HG02642 (cell line): ENCODE data around the gene PCNX2.

Source experiments
- ATAC-seq: cut with Tn5 transposase; IDR thresholded peaks from one replicate; pipeline ENCODE4 v1.9.1; 2021; ENCODE audit warnings: mild to moderate bottlenecking; ENCODE audit not compliant: unreplicated experiment, poor library complexity

The PCNX2 gene

DNA sequence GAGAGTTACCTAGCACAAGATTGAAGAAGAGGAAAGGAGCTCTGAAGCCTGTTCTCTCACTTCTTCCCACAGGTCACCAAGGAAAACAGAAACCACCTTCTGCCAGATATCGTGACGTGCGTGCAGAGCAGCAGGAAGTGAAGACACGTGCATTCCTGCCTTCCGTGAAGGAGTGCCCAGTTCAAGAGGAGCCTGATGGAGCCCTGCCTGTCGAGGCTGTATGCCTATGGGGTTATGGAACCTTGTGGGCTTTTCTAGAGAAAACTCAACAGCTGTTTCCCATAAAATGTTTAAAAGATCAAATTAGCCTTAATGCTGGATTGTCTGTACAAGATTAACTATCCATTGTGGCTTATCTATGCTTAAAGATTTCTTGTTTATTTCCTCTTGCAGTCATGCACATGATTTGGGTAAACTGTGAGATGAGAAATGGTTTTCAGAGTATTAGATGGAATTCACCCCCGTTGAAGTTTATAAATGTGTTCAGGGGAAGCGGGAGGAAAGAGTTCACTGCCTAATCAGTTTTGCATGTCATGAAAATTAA, 317.4 kb downstream of the PCNX2 start:
- ATAC-seq, result peak; percentile 64

DNA sequence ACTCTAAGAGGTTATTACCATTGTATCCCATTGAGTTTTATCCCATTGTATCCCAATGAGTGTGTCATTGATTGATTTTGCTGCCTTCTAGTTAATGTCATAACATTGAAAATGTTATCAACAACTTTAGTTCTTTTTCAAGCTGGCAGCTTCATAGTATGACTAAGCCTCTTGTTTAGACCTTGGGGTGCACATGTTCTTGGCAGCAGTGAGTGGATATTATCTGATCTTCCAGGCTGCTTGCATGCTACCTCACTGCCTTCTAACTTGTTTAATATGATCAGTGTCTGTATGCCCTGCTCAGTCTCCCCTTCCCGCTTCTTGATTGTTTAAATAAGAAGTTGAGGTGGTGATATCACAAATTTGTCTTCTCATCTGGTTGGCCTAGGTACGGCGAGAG, 320.6 kb downstream of the PCNX2 start:
- no peak for ATAC-seq

DNA sequence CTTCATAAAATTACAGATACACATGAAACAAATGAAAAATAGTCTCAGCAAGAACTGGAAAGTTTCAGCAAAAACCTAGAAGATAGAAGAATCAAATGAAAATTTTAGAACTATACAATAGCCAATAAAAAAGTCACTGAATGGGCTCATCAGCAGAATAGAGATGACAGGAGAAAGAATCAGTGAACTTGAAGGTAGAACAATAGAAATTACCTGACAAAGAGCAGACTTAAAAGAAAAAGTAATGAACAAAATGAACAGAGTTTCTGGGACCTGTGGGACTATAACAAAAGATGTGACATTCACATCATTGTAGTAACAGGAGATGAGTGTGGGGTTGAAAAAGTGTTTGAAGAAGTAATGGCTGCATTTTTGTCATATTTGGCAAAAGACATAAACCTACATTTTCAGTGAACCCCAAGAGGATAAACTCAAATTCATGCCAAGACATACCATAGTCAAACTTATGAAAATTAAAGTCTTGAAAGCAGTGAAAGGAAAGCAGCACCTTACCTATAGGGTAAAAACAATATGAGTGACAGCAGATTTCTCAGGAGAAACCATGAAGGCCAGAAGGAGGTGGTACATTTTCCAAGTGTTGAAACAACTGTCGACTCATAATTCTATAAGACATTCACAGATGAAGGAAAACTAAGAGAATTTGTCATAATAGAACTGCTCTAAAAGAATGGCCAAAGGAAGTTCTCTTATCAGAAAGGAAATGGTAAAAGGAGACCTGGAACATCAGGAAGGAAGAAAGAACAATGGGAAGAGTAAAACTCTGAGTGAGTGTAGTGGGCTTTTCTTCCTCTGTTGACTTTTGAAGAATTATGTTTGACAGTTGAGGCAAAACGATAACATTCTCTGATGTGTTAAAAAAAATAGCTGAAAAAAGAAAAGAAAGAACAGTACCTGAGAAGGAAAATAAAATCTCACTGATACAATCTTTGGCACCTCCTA, 321.6 kb downstream of the PCNX2 start:
- ATAC-seq, result no peak

DNA sequence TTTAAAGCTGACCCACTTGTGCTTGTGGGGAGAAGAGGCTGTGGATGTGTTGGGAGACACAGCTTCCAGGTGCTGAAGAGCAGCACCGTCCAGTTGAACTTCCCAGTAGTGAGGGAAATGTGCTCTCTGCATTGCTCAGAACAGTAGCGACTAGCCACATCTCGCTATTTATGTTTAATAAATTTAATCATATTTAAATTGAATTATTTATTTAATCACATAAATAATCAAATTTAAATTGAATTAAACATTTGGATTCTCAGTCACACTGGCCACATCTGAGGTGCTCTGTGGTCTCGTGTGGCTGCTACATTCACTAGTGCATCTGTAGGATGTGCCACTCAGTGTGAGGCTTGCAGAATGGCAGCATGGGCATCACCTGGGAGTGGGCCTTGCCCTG, 325.0 kb downstream of the PCNX2 start:
- no peak for ATAC-seq

DNA sequence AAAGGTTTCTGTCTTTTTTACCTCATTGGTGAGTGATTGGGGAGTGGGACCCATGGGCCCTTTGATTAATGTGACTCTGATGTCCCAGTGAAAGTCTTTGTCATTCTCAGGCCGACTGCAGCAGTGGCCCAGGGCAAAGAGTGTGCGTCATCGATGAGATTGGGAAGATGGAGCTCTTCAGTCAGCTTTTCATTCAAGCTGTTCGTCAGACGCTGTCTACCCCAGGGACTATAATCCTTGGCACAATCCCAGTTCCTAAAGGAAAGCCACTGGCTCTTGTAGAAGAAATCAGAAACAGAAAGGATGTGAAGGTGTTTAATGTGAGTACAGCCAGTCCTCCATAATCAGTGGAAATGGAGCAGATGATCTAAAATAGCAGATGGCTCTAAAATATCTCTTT, 325.7 kb downstream of the PCNX2 start:
- ATAC-seq, result no peak

DNA sequence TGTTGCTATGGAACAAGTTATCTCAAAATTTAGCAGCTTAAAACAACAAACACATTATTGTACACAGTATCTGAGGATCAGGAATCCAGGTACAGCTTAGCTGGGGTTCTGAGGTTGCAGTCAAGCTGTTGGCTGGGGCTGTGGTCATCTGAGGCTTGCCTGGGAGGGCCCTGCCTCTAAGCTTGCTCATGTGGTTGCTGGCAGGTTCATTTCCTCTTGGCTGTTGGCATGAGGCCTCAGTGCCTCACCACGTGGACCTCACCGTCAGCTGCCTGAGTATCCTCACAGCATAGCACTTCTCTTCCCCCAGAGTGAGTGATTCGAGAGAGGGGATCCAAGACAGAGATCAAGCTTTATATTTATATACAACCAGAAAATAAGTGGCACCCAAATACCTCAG, 326.6 kb downstream of the PCNX2 start:
- ATAC-seq, result no peak

DNA sequence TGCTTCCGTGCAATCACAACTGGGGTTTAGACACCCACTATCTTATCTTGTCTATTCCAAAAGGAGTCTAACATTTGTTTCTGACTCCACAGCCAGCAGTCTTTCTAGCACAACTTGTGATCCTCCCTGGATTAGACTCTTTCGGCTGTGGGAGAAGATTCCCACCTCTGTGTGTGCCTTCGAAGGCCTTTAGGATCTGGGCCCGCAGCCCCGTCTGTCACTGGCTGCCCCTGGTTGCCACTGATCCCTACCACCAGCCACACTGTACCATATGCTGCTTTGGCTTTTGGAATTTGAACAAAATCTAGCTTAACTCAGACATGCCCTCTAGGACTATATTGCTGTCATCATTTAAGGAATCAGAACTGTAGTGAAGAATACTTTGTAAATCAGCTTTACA, 327.1 kb downstream of the PCNX2 start:
- no peak for ATAC-seq

DNA sequence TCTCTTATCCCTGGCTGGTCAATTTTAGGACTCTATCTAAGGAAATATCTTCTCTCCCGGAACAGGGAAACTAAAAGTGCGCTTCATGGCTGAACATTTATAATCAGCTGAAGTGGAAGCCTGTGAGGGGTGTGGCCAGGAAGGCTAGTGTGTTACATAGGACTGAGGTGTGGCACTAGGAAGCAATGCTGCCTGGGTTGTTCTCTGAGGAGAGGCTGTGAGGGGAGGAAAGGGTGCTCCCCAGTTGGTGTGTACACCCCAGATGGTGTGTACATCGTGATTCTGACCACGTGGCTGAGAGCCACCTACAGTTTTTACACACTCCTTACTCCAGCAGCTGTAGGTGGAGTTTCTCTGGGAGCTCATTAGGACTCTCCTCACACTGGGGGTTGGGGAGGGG, 328.9 kb downstream of the PCNX2 start:
- ATAC-seq, result no peak

DNA sequence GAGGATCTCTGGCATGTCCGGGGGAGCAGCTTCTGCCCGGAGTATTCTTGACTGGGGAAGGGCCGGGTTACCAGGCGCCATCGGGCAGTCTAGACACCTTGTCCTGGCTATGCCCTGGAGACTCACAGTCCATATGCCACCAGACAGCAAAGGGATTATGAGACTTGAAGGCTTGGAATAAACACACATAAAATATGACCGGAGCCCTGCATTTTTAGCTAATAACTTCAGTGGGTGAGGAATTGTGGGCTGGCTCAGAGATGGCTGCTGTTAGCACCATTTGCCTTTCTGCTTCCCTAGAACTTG, 329.7 kb downstream of the PCNX2 start:
- no peak for ATAC-seq

DNA sequence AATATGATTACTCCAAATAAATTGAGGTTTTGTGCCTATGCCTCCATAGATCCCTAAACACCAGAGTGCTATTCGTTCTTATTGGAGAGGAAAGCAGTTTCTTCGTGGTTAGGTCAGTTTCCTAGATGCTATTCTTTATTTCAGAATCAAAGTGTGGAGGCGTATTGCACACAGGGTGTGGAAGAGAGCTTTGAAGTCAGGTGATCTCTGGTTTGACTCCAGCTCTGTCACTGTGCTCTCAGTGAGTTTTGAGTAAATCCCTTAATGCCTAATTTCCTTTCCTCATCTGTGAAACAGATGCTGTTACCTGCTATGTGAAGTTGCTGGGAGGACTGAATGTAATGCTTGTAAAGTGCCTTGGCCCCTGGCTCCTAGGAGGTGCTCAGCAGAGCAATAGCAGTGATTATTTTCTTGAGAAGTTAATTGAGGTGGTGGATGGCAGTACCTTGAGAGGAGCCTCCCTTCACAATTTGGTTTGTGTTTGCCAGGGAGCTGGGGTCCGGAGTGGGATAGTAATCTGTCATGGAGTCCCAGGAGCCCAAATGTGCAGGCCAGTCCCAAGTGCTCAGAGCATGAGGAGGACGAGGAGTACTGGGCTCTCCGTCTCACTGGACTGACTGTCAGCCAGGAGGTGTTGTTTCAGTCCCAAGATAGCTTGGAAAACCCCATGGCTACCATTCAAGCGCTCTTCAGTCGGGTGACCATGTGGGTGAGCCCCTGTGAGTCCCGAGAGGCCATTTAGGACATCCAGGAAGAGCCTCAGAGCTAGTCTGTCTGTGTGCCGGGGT, 330.2 kb downstream of the PCNX2 start:
- ATAC-seq, result peak; percentile 51

DNA sequence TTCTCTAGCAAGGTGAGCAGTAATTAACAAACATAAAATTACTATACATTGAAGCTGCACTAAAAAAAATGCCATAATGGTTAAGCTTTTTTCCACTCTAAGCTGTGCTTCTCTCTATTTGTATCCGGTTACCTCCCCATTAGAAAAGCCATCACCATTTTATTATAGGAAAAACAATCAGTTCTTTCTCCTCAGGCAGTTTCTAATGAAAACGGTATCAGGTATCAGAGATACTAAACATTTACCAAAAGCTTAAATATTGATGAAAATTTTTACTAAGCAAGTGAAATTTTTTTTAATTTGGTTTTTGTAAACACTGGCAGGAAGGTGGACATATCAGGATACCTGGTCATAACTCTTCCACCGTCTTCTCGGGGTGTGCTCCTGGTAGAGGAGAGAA, 330.9 kb downstream of the PCNX2 start:
- no peak for ATAC-seq

DNA sequence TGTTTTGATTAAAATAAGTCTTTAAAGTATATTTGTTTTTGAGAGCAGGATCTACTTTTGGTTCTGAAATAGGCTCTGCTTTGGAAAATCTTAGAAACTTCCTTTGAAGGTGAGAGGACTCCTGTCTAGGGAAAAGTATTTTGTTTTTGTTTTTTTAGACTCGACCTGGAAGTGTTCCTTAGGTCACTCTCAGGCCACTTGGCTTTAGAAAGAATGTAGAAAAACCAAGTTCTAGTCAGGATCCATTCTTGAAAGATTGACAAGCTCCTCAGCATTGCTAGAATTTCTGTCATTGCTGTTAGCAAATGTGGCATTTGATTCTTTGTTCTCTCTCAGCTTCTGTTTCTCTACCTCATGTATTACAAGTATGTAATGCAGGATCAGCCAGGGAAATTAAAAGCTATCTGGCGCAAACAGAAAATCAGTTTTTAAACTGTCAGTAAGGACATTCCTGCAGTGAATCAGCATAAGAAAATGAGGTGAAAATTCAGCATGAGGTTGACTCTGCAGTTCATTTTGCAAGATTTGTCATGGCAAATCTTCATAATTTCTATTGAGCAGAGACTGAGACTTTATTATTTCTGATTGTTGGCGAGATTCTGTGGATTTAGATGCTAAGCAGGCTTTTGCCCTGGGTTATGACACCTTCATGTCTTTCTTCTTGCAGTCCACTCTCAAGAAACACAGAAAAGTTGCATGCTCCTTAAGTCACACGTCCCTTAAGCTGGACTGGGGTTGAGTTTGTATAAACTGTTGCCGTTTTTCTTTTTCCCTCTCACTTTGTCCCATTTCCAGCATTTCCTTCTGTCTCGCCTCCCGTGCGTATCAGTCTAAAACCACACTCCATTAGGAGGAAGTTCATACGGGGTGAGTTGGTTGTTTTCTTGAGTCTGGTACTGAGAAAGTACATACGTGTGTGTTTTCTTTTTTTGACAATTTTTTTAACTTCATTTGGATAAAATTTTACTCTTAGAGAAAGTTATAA, 332.5 kb downstream of the PCNX2 start:
- ATAC-seq, result no peak

DNA sequence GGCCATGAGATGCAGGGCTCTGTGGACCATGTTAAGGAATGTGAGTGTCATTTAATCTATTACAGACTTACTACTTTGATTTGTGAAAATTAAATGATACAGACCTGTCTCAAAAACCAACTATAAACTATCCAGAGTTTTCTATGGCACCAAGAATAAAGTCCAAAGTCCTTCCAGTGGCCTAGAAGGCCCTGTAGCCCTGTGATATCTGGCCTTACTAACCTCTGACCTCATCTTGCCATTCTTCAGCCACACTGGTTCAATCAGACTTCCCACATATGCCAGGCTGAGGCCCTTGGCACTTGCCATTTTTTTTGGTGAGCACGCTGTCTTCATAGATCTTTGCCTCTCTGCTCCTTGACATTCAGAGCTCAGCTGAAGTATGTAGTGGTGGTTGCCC, 337.5 kb downstream of the PCNX2 start:
- ATAC-seq, result no peak

DNA sequence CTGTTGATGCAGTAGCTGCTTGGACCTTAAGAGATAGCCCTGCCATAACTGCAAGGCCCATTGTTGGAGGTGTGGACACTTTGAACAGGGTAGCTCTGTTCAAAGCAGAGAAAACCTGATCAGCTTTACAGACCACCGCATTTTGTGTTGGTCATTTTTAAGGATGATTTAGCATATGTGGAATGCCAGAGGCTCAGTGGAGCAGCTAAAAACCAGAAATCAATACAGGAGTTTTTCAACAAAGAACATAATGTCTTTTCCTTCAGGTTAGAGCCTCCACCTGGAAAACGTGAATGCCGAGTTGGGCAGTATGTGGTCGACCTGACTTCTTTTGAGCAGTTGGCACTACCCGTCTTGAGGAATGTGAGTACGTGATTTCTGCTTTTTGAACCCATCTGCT, 339.4 kb downstream of the PCNX2 start:
- no peak for ATAC-seq

DNA sequence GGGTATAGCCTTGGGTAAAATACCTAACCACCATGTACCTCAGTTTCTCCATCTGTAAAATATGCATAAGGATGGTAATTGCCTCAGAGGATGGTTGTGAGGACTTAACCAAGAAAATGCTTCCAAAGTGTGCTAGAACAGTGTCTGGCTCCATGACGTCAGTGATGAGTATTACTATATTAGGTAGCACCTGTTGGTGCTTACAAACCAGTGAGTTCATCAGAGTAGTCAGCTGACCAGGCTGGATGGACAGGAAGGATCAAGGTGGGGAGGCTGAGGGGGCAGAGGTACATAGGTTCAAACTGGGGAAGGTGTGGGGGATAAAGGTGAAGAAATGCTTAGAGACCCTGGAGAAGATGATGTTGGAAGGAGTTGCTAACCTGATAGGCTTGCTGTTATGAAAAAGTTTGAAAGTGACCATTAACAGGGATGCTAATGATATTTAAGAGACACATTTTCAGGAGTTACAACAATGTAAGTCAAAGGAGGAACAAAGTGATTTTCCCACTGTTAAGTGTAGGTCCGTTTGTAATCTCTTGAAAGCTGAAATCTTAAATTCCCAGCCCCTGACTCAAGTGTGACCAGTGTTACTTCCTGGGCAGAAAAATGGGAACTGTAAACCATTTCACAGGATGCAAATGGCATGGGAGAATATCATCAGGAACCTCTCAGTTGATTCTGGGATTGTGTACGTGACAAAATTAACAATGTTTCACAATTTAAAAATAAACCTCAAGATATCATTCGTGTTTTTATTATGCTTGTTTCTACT, 340.7 kb downstream of the PCNX2 start:
- ATAC-seq, result no peak

DNA sequence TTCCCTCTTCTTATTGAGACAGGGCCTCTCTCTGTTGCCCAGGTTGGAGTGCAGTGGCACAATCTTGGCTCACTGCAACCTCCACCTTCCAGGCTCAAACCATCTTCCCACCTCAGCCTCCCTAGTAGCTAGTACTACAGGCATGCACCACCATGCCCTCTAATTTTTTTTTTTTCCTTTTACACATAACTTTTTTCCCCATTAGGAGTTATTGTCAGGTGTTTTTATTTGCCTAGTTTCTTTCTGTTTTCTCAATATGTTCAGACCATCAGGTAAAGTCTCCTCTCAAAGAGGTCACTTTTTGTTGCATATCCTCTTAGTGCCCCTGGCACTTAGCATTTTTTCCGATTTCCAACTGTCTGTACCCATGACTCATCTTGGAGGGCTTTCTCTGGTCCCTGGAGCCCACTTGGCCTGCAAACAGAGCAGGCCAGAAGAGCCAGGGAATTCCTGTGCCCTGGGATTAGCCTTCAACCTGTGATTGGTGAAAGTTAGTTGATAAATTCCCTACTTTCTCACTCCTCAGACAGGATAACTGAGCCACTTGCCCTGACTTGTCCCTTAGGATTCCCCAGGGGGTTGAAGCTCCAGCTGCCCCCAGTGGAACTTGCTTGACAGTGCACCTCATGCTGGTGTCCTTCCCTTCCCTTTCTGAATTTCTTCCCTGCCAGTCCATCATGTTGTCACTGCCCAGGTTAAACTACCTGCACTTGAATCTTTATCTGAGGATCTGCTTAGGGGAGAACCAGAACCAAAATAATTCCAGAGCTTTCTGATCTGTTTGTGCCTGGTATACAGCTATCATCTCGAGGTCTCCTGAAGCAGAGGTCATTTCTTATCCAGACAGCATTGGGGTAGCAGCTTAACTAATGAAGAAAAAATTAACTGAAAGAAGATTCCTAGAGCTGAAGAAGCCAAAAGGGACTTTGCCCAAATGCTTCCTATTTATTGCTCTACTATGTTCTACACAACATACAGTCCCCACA, 342.7 kb downstream of the PCNX2 start:
- peak; percentile 63 for ATAC-seq

DNA sequence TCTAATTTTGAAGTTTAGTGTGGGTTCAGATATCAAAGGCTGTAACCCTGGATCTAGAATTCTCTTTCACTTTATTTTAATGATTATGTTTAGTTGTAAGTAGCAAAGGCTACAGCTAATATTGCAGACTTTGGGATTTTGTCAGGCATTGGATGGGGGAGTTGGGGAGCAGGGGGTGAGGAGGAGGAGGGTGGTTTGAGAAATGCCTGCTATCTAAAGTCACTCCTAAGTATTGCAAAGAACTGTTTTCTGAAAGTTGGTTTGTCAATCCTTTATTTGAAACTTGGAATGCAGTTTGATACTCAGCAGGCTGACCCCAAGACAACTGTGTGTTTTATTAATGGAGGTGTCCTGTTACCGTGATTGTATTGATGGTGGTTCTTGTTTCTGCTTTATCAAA, 343.9 kb downstream of the PCNX2 start:
- no peak for ATAC-seq

DNA sequence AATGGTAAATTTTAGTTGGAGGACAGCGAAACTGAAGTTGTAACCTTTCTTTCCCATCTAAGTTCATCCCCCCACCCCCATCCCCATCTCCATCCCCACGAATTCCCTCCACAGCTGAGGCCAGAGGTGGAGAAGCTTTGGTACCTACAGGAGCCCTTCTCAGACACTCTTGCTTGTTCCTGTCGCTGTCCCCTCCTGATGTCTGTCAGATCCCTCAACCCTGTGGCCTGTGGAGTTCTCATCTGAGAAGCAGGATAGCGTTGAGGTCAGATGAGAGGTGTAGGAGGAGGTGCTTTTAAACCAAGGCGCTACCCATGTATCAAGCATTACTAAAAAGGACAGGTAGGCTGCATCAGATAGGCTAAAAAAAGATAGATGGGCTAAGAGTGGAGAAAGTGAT, 344.3 kb downstream of the PCNX2 start:
- peak; percentile 23 for ATAC-seq
